Measurements from ENCODE around the gene SREK1IP1.

DNA sequence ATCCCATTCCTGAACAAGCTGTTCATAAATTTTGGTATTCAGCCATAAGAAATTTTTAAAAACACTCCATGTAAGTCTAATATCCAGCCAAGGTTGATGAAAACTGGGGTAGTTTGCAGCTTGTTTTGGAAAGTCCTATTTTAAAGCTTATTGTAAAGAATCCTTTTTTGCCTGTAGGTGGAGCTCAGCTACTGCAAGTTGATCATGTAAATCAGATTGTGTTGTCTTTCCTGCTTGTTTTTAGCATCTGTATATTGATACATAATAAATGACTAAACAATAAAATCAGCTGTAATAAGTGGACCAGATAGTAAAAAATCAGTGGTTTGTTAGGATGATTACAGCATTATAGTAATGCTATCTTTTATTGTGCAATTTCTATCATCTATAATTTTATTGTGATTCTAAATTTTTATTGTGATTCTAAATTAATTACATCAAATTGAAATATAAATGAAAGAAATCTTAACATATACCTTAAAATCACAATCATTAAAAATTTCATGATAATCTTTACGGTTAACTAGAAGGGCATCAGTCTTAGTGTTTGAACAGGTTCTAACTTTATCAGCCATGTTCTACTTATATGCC lies 42.7 kb upstream of the SREK1IP1 start:
- TF ChIP-seq TARDBP (IDR thresholded peaks at IDR 0.05): no peak
- TF ChIP-seq ELF4 (IDR thresholded peaks at IDR 0.05): no peak

Data from HEK293T (cell line).